Panc1 (cell line): ENCODE data around the gene CTTNBP2NL. TPM values are rescaled to one million over a fixed set of nuclear protein-coding genes. Genes with fewer than 3 reads are reported as not detected.

Experiments used
- ATAC-seq: fragments of 200-7000 bp; cut with Tn5 transposase; 2 replicates; pipeline ENCODE4 v1.9.1; 2020; ENCODE audit warnings: mild to moderate bottlenecking, moderate library complexity
- BruUV-seq: library from RNA; stranded (reverse); fragments of 400-500 nt; replicated peaks from 2 replicates; lab custom pipeline; 2021; lab: Mats Ljungman, UMichigan
- CTCF ChIA-PET: fragments of 300-600 bp; sonication (Branson Sonifier 250); formaldehyde crosslinking; loops from one replicate; lab custom pipeline; 2022; ENCODE audit warnings: antibody characterized with exemption; lab: Charles Lee
- POLR2A ChIA-PET: fragments of 300-600 bp; sonication (Branson Sonifier 250); formaldehyde crosslinking; loops from one replicate; lab custom pipeline; 2022; ENCODE audit warnings: antibody characterized with exemption; lab: Charles Lee
- DNase-seq: peaks from one replicate; pipeline ENCODE4 v3.0.0-alpha.2; 2010; ENCODE audit warnings: low read depth, low spot score
- H3K27ac ChIP-seq: 2 replicates; pipeline ENCODE4 v1.5.1; 2011; ENCODE audit warnings: mild to moderate bottlenecking, low read length, inconsistent platforms
- H3K27me3 ChIP-seq: fragments of 200-500 bp; sonication (Bioruptor generic); 2 replicates; pipeline ENCODE4 v1.6.0; 2014; ENCODE audit warnings: low read length, inconsistent platforms; ENCODE audit not compliant: control insufficient read depth, insufficient read depth
- H3K36me3 ChIP-seq: fragments of 200-500 bp; sonication (Bioruptor generic); 2 replicates; pipeline ENCODE4 v1.5.1; 2014; ENCODE audit warnings: inconsistent platforms, mild to moderate bottlenecking, low read length, moderate library complexity; ENCODE audit not compliant: control insufficient read depth, insufficient read depth
- H3K4me1 ChIP-seq: 2 replicates; pipeline ENCODE4 v1.5.1; 2011; ENCODE audit warnings: inconsistent platforms, mild to moderate bottlenecking, low read length, moderate library complexity; ENCODE audit not compliant: control insufficient read depth, insufficient read depth
- H3K4me3 ChIP-seq, 2 experiments: 2 replicates each; pipeline ENCODE4 v1.5.1; 2011 to 2012; ENCODE audit warnings: low read depth in 2 of 2, low read length in 2 of 2, mild to moderate bottlenecking in 2 of 2, inconsistent platforms in 1 of 2, moderate library complexity in 1 of 2
- H3K9me3 ChIP-seq: fragments of 200-500 bp; sonication (Bioruptor generic); 2 replicates; pipeline ENCODE4 v1.5.1; 2014; ENCODE audit warnings: low read depth, mild to moderate bottlenecking, inconsistent platforms, low read length, moderate library complexity; ENCODE audit not compliant: control insufficient read depth, insufficient read depth
- CTCF ChIP-seq: fragments of 450-650 bp; IDR thresholded peaks from 2 replicates; pipeline ENCODE4 v1.5.1; 2017; ENCODE audit warnings: mild to moderate bottlenecking
- POLR2AphosphoS5 ChIP-seq: IDR thresholded peaks from 2 replicates; pipeline ENCODE4 v1.6.1; 2012; ENCODE audit warnings: mild to moderate bottlenecking, low read depth, low read length, moderate library complexity
- REST ChIP-seq, 2 experiments: IDR thresholded peaks; 2 replicates each; pipeline ENCODE4 v1.6.1; 2011 to 2012; ENCODE audit warnings: low read depth in 2 of 2, control low read depth in 1 of 2, low read length in 1 of 2, mild to moderate bottlenecking in 1 of 2, moderate library complexity in 1 of 2; ENCODE audit not compliant: insufficient read depth in 1 of 2
- SIN3A ChIP-seq: IDR thresholded peaks from 2 replicates; pipeline ENCODE4 v1.6.1; 2012; ENCODE audit warnings: low read depth, mild to moderate bottlenecking, low read length, moderate library complexity, borderline replicate concordance; ENCODE audit not compliant: insufficient read depth
- TCF7L2 ChIP-seq: IDR thresholded peaks from 2 replicates; pipeline ENCODE4 v1.6.1; 2011; ENCODE audit warnings: mild to moderate bottlenecking, low read depth, low read length, inconsistent platforms
- in situ Hi-C: cut with HindIII; loops from 2 replicates; pipeline ENCODE4 v1.10.0; 2016; ENCODE audit warnings: low sequenced_read_pairs, low pct_unique_long_range_greater_than_20kb
- intact Hi-C: fragments of 100-400 bp; cut with micrococcal nuclease; formaldehyde crosslinking; loops from one replicate; pipeline ENCODE4 v1.10.0; 2022; ENCODE audit not compliant: unreplicated experiment
- total RNA-seq: library from RNA; stranded (reverse); gene quantifications from one replicate; pipeline ENCODE4 v1.2.1, GENCODE V29; 2021; ENCODE audit not compliant: unreplicated experiment

Gene CTTNBP2NL
- total RNA-seq, 1 experiment from 2014 or later: 18.4 TPM

GRCh38 chr1:112370996-112371395, 25.0 kb upstream of the CTTNBP2NL start:
- POLR2A ChIA-PET: no interaction called here
- Histone ChIP-seq H3K36me3 (no peaks in the 10 kb centered on the region), H3K4me3 (no peak overlapping the region), H3K27me3 (peaks cover 2% of the 10 kb centered on the region; the same call in 1 of the 2 replicates), H3K27ac (no peak overlapping the region), H3K4me1 (no peaks in the 10 kb centered on the region), H3K9me3 (no peaks in the 10 kb centered on the region)
- CTCF ChIA-PET: no interaction called here
- no peak for ATAC-seq
- no peak for TF ChIP-seq CTCF
- no peak for TF ChIP-seq REST (IDR thresholded peaks at IDR 0.05; ENCODE audit: insufficient read depth in 1 of 2, low read depth in 2 of 2, low read length in 1 of 2)
- no peak for TF ChIP-seq SIN3A
- TF ChIP-seq POLR2AphosphoS5: no peak
- no peak for TF ChIP-seq TCF7L2
- no peak for DNase-seq
- intact Hi-C loops: no loop called here
- in situ Hi-C loops: no loop called here
- BruUV-seq: no TSS peak

- POLR2A ChIA-PET: no interaction called here
- H3K27me3 ChIP-seq: peaks cover 2% of the 10 kb centered on the region; the same call in 1 of the 2 replicates
- CTCF ChIA-PET: interaction anchor here (0.6 kb wide), 1 partner anchor 331 kb away, joined by 4 read pairs; no protein-coding TSS in a partner anchor
- DNase-seq (no peak), ATAC-seq (no peak)
- no peak overlapping the region for H3K4me3 ChIP-seq
- TF ChIP-seq TCF7L2 (no peak), SIN3A (no peak), REST (IDR thresholded peaks at IDR 0.05; ENCODE audit: insufficient read depth in 1 of 2, low read depth in 2 of 2, low read length in 1 of 2) (no peak), POLR2AphosphoS5 (no peak), CTCF (no peak)
- in situ Hi-C loops: no loop called here
- no peaks in the 10 kb centered on the region for H3K9me3 ChIP-seq
- H3K27ac ChIP-seq: no peak overlapping the region
- BruUV-seq: no TSS peak
- intact Hi-C loops: no loop called here
- no peaks in the 10 kb centered on the region for H3K36me3 ChIP-seq
- no peaks in the 10 kb centered on the region for H3K4me1 ChIP-seq
These were observed 24.2 kb upstream of the CTTNBP2NL start for GRCh38 chr1:112371775-112372174.
